ENCODE measurements around the gene MED16. TPM values are rescaled to one million over a fixed set of nuclear protein-coding genes. Genes with fewer than 3 reads are reported as not detected.

MED16 gene
- total RNA-seq, 1 experiment from 2014 or later, result 66.9 TPM

DNA sequence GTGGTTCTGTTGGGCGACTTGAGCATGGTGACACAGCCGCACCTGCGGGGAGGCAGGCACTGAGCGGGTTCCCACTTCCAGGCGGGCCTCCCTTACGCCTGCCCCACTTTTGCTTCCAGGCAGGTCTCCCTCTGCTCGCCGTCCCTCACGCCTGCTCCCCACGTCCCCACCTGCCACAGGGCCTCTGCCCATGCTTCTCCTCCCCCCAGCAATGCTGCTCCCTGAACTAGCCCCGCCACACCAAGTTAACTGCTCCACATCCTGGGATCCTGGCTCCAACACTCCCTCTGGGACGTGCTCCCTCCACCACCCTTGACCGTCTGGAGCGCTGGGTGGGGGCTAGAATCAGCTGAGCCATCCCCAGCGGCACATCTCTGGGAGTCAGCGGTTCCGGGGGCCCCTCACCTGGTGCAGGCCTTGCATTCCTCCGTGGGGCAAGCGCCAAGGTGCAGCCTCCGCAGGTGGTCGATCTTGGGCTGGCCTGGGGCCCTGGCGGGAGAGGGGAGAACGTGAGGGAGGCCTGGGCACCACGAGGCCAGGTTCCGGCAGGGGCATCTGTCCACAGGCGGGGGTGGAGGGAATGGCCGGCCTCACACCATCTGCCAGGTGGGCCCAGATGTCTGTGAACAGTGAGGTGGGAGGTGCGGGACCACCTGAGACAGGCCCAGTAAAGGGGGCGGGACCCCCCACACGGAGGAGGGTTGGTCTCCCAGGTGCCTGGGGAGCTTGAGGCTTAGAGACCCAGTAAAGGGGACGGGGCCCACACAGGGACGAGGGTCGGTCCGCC, 24.3 kb downstream of the MED16 start:
- Mint-ChIP-seq H3K4me1 (peaks cover 5% of the 10 kb centered on the region), H3K4me3 (no peak overlapping the region), H3K27me3 (ENCODE audit: low read depth) (0 out of 2 replicates have a peak, but pooled peaks cover under 1% of the 10 kb centered on the region), H3K9me3 (no peaks in the 10 kb centered on the region), H3K27ac (no peak overlapping the region), H3K36me3 (peaks cover 12% of the 10 kb centered on the region)
- CTCF ChIA-PET, result no interaction called here
- TF ChIP-seq ATF3 (CRISPR knock-in tag; conservative IDR thresholded peaks at IDR 0.05) (no peak), KAT7 (CRISPR knock-in tag; IDR thresholded peaks at IDR 0.05; ENCODE audit: borderline replicate concordance) (no peak), SMAD3 (CRISPR knock-in tag; IDR thresholded peaks at IDR 0.05; ENCODE audit: borderline replicate concordance) (no peak), HMGA2 (CRISPR knock-in tag; IDR thresholded peaks at IDR 0.05) (no peak), GTF2I (CRISPR knock-in tag; conservative IDR thresholded peaks at IDR 0.05) (no peak), FOXJ3 (CRISPR knock-in tag; IDR thresholded peaks at IDR 0.05; ENCODE audit: borderline replicate concordance) (no peak), GRHL2 (CRISPR knock-in tag; IDR thresholded peaks at IDR 0.05; ENCODE audit: insufficient replicate concordance, severe bottlenecking) (no peak), NR2C2 (CRISPR knock-in tag; IDR thresholded peaks at IDR 0.05) (no peak), ERG (CRISPR knock-in tag; IDR thresholded peaks at IDR 0.05) (no peak), ZNF263 (CRISPR knock-in tag; IDR thresholded peaks at IDR 0.05; ENCODE audit: low read depth) (no peak)
- ATAC-seq (no peak), DNase-seq (ENCODE audit: low spot score) (no peak)
- POLR2A ChIA-PET, result no interaction called here

- ChIA-PET POLR2A (interaction anchor here (0.7 kb wide), 1 partner anchor 54 kb away, joined by 3 read pairs; no protein-coding TSS in a partner anchor), CTCF (interaction anchor here (1.0 to 2.6 kb wide), 2 partner anchors 11 to 123 kb away, joined by 3 to 11 read pairs; no protein-coding TSS in a partner anchor)
- peak overlapping the region; percentile 60; the same call in 1 of the 2 replicates for H3K27ac Mint-ChIP-seq
- DNase-seq (ENCODE audit: low spot score), result no peak
- H3K36me3 Mint-ChIP-seq, result peaks cover 12% of the 10 kb centered on the region
- ATAC-seq, result no peak
- peaks cover 5% of the 10 kb centered on the region for H3K4me1 Mint-ChIP-seq
- H3K27me3 Mint-ChIP-seq (ENCODE audit: low read depth), result peaks cover 5% of the 10 kb centered on the region; the same call in 1 of the 2 replicates
- H3K4me3 Mint-ChIP-seq, result no peak overlapping the region
- no peaks in the 10 kb centered on the region for H3K9me3 Mint-ChIP-seq
- TF ChIP-seq MXD4 (CRISPR knock-in tag; IDR thresholded peaks at IDR 0.05; ENCODE audit: borderline replicate concordance) (no peak), ZBTB43 (CRISPR knock-in tag; IDR thresholded peaks at IDR 0.05) (no peak), ATF1 (CRISPR knock-in tag; IDR thresholded peaks at IDR 0.05) (no peak), ZNF396 (CRISPR knock-in tag; IDR thresholded peaks at IDR 0.05; ENCODE audit: borderline replicate concordance) (no peak), ATF3 (CRISPR knock-in tag; conservative IDR thresholded peaks at IDR 0.05) (no peak), ERG (CRISPR knock-in tag; IDR thresholded peaks at IDR 0.05) (no peak), OVOL2 (CRISPR knock-in tag; IDR thresholded peaks at IDR 0.05; ENCODE audit: borderline replicate concordance) (no peak), NR2C2 (CRISPR knock-in tag; IDR thresholded peaks at IDR 0.05) (no peak), NR1H2 (CRISPR knock-in tag; IDR thresholded peaks at IDR 0.05) (no peak), JUN (CRISPR knock-in tag; IDR thresholded peaks at IDR 0.05) (no peak), TP53 (CRISPR knock-in tag; IDR thresholded peaks at IDR 0.05) (no peak), ZNF138 (CRISPR knock-in tag; conservative IDR thresholded peaks at IDR 0.05) (no peak), TEAD4 (CRISPR knock-in tag; IDR thresholded peaks at IDR 0.05) (no peak), ESRRA (CRISPR knock-in tag; IDR thresholded peaks at IDR 0.05; ENCODE audit: borderline replicate concordance) (no peak)
- TF ChIP-seq, protein P1, sequence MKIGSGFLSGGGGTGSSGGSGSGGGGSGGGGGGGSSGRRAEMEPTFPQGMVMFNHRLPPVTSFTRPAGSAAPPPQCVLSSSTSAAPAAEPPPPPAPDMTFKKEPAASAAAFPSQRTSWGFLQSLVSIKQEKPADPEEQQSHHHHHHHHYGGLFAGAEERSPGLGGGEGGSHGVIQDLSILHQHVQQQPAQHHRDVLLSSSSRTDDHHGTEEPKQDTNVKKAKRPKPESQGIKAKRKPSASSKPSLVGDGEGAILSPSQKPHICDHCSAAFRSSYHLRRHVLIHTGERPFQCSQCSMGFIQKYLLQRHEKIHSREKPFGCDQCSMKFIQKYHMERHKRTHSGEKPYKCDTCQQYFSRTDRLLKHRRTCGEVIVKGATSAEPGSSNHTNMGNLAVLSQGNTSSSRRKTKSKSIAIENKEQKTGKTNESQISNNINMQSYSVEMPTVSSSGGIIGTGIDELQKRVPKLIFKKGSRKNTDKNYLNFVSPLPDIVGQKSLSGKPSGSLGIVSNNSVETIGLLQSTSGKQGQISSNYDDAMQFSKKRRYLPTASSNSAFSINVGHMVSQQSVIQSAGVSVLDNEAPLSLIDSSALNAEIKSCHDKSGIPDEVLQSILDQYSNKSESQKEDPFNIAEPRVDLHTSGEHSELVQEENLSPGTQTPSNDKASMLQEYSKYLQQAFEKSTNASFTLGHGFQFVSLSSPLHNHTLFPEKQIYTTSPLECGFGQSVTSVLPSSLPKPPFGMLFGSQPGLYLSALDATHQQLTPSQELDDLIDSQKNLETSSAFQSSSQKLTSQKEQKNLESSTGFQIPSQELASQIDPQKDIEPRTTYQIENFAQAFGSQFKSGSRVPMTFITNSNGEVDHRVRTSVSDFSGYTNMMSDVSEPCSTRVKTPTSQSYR (CRISPR knock-in tag; IDR thresholded peaks at IDR 0.05), result no peak
Observed at GRCh38 chr19:867855-868457, 25.0 kb downstream of the MED16 start.

Data from WTC11 (cell line).